ENCODE measurements around the gene IL5. TPM values are rescaled to one million over a fixed set of nuclear protein-coding genes. Genes with fewer than 3 reads are reported as not detected.
A peak's percentile ranks its signal among the peaks of the same experiment; 100 is the strongest.
"Not testable (repeated sequence)": the region's sequence is repeated elsewhere in the genome, so short reads cannot be mapped to it uniquely, and the experiment has no call there.

IL5 gene
- total RNA-seq, 1 donor from 2014 or later = not detected

DNA sequence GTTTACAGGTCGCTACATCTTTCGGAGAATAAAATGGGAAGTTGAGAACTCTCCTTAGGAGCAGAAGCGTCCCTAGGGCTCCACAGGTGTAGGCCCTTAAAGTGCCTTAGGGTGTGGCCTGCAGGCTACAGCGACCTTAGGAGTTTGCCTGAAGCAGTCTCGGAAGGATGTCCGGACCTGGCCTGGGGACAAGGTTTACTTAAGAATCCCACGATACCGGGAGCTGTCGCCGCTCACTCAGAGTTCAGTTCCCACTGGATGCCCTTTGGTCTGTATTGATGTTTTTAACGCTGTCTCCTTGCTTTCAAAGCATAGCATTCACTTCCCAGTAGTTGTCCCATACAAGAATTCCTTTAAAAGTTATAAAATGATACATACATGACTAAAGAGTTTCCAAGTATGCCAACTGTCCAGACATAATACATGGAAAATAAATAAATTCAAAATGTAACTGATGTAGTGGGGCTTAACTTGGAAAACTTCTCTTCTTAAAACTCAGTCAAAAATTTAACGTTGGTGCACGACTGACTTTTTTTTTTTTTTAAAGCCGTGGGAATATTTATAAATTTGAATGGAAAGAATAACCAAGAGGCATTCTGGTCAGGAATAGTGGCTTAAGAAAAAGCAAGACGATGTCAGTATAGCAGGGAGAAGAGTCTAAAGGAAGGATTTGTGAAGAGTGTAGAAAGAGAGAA is 14.3 kb upstream of the IL5 start:
- peak overlapping the region; percentile 93 for H3K4me3 Mint-ChIP-seq (ENCODE audit: unreplicated experiment)
- H3K4me1 Mint-ChIP-seq (ENCODE audit: unreplicated experiment) = peaks cover 20% of the 10 kb centered on the region
- DNase-seq (ENCODE audit: extremely low spot score, unreplicated experiment) = no peak
- no peaks in the 10 kb centered on the region for H3K9me3 Mint-ChIP-seq (ENCODE audit: unreplicated experiment)
- H3K27ac Mint-ChIP-seq (ENCODE audit: unreplicated experiment) = peak overlapping the region; percentile 95
- TF ChIP-seq, protein P1, sequence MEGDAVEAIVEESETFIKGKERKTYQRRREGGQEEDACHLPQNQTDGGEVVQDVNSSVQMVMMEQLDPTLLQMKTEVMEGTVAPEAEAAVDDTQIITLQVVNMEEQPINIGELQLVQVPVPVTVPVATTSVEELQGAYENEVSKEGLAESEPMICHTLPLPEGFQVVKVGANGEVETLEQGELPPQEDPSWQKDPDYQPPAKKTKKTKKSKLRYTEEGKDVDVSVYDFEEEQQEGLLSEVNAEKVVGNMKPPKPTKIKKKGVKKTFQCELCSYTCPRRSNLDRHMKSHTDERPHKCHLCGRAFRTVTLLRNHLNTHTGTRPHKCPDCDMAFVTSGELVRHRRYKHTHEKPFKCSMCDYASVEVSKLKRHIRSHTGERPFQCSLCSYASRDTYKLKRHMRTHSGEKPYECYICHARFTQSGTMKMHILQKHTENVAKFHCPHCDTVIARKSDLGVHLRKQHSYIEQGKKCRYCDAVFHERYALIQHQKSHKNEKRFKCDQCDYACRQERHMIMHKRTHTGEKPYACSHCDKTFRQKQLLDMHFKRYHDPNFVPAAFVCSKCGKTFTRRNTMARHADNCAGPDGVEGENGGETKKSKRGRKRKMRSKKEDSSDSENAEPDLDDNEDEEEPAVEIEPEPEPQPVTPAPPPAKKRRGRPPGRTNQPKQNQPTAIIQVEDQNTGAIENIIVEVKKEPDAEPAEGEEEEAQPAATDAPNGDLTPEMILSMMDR (IDR thresholded peaks at IDR 0.05) = no peak
- H3K36me3 Mint-ChIP-seq (ENCODE audit: unreplicated experiment) = peaks cover 2% of the 10 kb centered on the region
- peaks cover 2% of the 10 kb centered on the region for H3K27me3 Mint-ChIP-seq (ENCODE audit: unreplicated experiment)

DNA sequence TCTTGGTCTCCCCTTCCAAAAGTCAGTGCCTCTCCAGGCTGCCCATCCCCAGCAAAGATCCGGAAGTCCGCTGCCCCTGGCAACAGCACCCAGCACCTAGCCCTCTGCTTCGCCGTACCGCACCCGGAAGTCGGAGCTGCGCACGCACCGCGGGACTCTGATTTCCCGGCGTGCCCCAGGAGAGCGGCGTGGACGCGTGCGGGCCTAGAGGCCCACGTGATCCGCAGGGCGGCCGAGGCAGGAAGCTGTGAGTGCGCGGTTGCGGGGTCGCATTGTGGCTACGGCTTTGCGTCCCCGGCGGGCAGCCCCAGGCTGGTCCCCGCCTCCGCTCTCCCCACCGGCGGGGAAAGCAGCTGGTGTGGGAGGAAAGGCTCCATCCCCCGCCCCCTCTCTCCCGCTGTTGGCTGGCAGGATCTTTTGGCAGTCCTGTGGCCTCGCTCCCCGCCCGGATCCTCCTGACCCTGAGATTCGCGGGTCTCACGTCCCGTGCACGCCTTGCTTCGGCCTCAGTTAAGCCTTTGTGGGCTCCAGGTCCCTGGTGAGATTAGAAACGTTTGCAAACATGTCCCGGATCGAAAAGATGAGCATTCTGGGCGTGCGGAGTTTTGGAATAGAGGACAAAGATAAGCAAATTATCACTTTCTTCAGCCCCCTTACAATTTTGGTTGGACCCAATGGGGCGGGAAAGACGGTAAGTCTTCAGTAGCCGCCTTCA is 13.6 kb upstream of the IL5 start, which contains the start of gene RAD50:
Gene RAD50 (plus strand): TSS at position 215 of the 715 bp plus-strand sequence. CDS start 348 bp downstream, at position 563.
- Mint-ChIP-seq H3K4me1 (ENCODE audit: unreplicated experiment) (peaks cover 20% of the 10 kb centered on the region), H3K27ac (ENCODE audit: unreplicated experiment) (peak within 1 kb of the TSS; percentile 95), H3K36me3 (ENCODE audit: unreplicated experiment) (peaks cover 2% of the 10 kb centered on the region), H3K4me3 (ENCODE audit: unreplicated experiment) (peak within 1 kb of the TSS; percentile 93), H3K9me3 (ENCODE audit: unreplicated experiment) (no peaks in the 10 kb centered on the region), H3K27me3 (ENCODE audit: unreplicated experiment) (peaks cover 4% of the 10 kb centered on the region)
- TF ChIP-seq, protein P1 (IDR thresholded peaks at IDR 0.05) = no peak
- peak; percentile 94 for DNase-seq (ENCODE audit: extremely low spot score, unreplicated experiment)

DNA sequence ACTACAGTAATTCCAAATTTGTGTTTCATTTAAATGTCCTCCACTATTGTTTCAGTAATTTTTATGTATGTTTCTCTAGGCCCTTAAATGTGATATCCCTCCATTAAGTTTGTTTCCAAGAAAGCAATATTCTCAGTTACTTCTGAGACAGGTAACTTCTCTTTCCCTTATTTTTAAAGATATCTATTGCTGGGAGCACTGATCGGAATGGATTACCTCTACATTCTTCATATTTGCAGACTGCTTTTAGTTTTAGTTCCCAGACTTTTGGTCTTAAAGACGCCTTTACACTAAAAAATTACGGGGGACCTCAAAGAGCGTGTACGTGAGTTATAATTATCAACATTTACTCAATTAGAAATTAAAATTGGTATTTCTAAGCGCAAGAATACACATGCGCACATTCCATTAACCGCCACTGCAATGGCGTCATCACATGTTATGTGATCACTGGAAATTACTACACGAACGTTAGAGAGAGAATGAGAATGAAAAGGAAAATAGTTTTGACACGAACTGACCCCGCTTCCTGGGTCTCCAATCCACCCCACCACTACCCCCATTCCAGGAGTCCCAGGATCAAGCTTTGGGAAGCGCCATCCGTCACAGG is 12.9 kb upstream of the IL5 start:
- peak overlapping the region; percentile 93 for H3K4me3 Mint-ChIP-seq (ENCODE audit: unreplicated experiment)
- peaks cover 10% of the 10 kb centered on the region for H3K27me3 Mint-ChIP-seq (ENCODE audit: unreplicated experiment)
- no peak for DNase-seq (ENCODE audit: extremely low spot score, unreplicated experiment)
- TF ChIP-seq, protein P1 (IDR thresholded peaks at IDR 0.05) = no peak
- H3K9me3 Mint-ChIP-seq (ENCODE audit: unreplicated experiment) = no peaks in the 10 kb centered on the region
- H3K27ac Mint-ChIP-seq (ENCODE audit: unreplicated experiment) = peak overlapping the region; percentile 95
- peaks cover 20% of the 10 kb centered on the region for H3K4me1 Mint-ChIP-seq (ENCODE audit: unreplicated experiment)
- H3K36me3 Mint-ChIP-seq (ENCODE audit: unreplicated experiment) = peaks cover 2% of the 10 kb centered on the region

DNA sequence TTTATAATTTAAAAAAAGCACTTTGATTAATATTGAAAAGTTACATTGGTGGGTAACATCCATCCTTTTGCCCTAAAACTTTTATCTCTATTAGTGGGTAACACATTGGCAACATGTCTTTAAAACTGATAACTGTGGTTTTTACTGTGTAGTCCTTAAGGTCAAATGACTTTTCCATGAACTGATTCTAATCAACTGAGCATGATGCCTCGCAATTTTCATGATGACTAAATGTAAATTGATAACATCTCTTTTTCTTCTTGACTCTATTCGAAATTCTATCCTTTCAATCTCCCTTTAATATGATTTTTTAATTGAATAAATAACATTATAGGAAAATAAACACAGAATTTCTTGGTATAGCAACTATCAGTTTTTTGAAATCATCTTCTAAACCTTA is 6.3 kb upstream of the IL5 start:
- Mint-ChIP-seq H3K4me1 (ENCODE audit: unreplicated experiment) (no peaks in the 10 kb centered on the region), H3K9me3 (ENCODE audit: unreplicated experiment) (no peaks in the 10 kb centered on the region), H3K36me3 (ENCODE audit: unreplicated experiment) (no peaks in the 10 kb centered on the region), H3K27ac (ENCODE audit: unreplicated experiment) (no peak overlapping the region), H3K4me3 (ENCODE audit: unreplicated experiment) (no peak overlapping the region), H3K27me3 (ENCODE audit: unreplicated experiment) (peaks cover 30% of the 10 kb centered on the region)
- DNase-seq (ENCODE audit: extremely low spot score, unreplicated experiment) = no peak
- TF ChIP-seq, protein P1 (IDR thresholded peaks at IDR 0.05) = no peak

- not testable (repeated sequence) for H3K27ac Mint-ChIP-seq (ENCODE audit: unreplicated experiment); H3K4me1 Mint-ChIP-seq (ENCODE audit: unreplicated experiment); H3K4me3 Mint-ChIP-seq (ENCODE audit: unreplicated experiment); H3K9me3 Mint-ChIP-seq (ENCODE audit: unreplicated experiment); H3K36me3 Mint-ChIP-seq (ENCODE audit: unreplicated experiment); DNase-seq (ENCODE audit: extremely low spot score, unreplicated experiment)
- peaks cover 35% of the 10 kb centered on the region for H3K27me3 Mint-ChIP-seq (ENCODE audit: unreplicated experiment)
Observed at GRCh38 chr5:132548834-132549233, 5.5 kb upstream of the IL5 start.
